GM21737 (cell line): ENCODE data around the gene RASSF1.

Source experiments
- ATAC-seq: cut with Tn5 transposase; IDR thresholded peaks from one replicate; pipeline ENCODE4 v1.9.1; 2021; ENCODE audit warnings: mild to moderate bottlenecking, moderate library complexity; ENCODE audit not compliant: unreplicated experiment

The RASSF1 gene, protein sequence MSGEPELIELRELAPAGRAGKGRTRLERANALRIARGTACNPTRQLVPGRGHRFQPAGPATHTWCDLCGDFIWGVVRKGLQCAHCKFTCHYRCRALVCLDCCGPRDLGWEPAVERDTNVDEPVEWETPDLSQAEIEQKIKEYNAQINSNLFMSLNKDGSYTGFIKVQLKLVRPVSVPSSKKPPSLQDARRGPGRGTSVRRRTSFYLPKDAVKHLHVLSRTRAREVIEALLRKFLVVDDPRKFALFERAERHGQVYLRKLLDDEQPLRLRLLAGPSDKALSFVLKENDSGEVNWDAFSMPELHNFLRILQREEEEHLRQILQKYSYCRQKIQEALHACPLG

GRCh38 chr3:50340448-50341329 is at the start of gene RASSF1:
RASSF1 (minus strand) TSS chr3:50340836; CDS start chr3:50340805, 31 bp downstream.
- no peak for ATAC-seq

DNA sequence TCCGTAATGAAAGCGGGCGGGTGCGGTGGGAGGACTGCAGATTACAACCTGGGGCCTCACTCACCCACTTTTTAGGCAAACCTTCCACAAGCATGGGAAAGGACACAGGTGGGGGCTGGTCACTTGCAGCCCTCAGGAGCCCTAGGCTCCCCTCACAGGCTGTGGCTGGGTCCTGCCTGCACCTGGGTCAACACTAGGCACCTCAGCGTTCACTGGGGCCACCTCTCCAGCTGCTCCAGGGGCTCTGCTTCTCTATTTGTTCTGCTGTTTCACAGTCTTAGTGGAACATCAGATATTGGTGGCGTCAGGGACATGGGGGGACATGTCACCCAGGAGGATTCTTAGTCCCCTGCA is 48.8 kb upstream of the RASSF1 start:
- ATAC-seq, result no peak

DNA sequence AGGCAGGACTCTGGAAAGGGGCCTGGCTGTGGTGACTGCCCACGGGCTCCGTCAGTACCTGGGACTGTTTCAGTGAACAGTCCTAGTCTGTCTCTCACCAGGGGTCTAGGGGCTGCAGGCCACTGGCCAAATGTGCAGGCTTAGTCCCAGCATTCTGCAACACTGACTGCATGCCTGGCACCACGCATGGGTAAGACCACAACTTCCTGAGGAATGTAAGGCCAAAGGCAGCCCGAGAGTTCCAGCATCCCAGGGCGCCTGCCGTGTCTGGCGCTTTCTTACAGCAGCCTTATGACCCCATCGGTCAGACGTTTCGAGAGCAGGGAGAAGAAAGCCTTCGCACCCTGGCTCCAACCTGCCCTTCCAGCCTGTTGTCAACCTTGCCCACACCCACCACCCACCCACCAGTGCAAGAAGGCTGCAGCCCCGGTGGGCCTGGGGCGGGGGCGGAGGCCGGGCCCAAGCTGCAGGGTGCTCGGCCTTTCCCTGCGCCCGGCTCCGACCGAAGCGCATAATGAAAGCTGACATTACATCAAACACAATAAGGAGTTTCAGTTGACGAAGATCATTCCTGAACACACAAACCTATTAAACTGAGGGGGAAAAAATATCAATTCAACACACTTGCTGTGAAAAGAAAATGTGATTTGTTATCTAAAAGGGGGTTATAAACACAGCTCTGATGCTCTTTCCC is 48.2 kb upstream of the RASSF1 start:
- no peak for ATAC-seq

DNA sequence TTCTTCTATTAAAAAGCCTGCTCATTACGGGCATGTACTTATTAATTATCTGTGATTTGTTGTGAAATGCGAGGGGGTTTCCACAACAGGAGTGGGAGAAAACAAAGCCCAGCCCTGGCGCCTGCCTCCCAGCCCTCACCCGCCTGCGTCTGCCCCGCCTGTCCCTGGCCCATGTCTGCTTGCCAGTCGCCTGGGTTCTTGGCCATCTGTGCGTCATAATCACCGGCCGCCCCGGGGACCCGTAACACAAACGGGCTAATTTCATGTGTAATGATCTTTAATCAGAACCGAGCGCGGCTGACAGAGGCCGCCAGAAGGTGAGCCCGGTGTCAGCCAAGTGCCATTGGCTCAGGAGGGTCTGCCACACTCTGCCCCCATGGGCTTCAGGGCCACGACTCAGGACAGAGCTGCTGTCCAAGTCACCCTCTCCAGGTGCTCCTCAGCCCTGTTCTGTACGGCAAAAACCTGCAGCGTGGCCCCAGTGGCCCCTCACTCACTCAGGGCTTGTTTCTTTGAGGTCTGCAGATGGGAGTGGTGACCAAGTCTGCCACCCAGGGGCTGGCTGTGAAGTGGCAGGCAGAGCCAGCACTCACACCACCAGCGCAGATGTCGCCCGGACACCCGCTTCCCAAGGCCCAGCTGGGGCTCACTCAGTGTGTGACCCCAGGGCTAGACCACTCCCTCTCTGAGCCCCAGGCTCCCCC is 47.5 kb upstream of the RASSF1 start:
- ATAC-seq, result no peak

GRCh38 chr3:50385754-50386153 is 45.1 kb upstream of the RASSF1 start:
- ATAC-seq, result no peak

GRCh38 chr3:50383750-50384149 is 43.1 kb upstream of the RASSF1 start:
- no peak for ATAC-seq

GRCh38 chr3:50382722-50383121 is 42.1 kb upstream of the RASSF1 start:
- ATAC-seq, result no peak

DNA sequence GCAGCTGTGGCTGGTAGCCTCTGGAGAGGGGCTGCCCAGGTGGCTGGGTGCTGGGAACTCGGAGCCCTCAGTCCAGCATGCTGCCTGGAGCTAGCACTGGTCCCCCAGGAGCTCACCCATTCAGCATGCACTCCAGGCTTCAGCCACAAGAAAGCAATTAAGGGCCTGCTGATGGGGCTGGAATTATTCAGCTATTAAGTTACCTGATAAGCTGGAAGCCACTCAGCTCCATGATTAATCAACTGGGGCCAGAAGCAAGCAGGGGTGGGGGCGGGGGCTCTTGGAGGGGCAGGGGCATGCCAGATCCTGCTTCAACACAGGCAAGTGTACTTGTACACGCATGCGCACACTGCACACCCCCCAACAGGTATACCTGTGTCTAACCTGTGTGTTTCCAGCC is 40.7 kb upstream of the RASSF1 start:
- ATAC-seq, result no peak

- ATAC-seq, result no peak
Observed at GRCh38 chr3:50380405-50381085, 39.9 kb upstream of the RASSF1 start.

DNA sequence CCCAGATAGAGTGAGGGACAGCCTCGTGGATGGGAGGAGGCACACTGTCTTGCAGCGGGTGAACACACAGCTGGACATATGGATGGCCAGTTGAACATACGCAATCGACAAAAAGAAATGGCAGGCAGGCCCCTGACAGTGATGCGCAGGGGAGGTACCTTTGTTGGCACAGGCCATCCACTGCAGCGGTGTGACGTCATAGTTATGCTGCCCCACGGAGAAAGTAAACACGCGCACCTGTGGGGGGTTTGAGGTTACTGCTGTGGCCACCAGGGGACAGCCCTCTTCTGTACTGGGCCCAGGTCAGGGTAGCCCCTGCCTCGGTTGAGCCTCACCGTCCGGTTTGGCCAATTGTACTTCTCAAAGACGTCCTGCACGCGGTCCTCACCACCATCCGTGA is 38.1 kb upstream of the RASSF1 start:
- ATAC-seq, result no peak

DNA sequence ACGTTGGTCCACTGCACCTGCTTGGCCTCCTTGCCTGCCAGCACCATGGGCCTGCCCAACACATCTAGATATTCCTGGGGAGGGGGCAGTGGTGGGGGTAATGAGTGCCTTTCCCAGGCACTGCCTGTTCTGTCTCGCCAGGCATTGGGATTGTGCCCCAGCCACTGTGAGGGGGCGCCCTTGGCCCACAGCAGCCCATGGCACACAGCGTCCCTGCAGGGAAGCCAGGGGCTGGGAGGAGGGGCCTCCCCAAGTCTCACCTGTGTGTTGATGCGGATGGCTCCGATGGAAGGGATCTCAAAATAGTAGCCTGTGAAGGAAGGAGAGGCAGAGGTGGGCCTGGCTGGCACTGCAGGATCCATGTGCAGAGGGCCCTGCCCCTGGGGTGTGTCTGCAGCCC is 37.4 kb upstream of the RASSF1 start:
- no peak for ATAC-seq

DNA sequence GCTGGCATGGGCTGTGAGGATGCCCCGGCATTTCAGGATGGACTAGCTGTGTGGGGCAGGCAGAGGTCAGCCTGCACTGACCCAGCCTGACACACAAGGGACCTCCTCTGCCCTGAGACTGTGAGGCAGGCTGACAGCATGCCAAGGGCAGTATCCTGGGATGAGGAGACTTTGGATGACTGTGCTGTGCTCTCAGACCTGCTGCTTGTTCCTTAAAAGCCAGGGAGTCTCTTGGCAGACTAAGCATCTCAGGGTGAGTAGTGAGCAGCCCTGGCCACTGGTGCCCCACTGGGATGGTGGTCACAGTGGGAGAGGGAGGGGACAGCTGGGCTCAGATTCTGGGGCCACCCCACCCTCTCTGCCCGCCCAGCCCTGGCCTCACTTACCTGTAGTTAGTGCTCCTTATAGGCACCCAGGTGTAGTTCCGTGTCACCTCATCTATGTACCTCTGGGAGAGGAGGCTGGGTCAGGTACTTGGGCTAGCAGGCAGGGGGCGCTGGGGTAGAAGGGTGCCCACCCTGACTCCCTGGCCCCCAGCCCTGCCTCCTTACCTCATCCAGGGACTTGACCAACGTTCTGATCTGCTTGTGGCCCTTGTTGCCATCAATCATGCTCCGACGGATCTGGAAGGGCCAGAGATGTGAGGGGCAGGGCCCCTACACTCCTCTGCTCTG is 34.8 kb upstream of the RASSF1 start:
- ATAC-seq, result no peak

DNA sequence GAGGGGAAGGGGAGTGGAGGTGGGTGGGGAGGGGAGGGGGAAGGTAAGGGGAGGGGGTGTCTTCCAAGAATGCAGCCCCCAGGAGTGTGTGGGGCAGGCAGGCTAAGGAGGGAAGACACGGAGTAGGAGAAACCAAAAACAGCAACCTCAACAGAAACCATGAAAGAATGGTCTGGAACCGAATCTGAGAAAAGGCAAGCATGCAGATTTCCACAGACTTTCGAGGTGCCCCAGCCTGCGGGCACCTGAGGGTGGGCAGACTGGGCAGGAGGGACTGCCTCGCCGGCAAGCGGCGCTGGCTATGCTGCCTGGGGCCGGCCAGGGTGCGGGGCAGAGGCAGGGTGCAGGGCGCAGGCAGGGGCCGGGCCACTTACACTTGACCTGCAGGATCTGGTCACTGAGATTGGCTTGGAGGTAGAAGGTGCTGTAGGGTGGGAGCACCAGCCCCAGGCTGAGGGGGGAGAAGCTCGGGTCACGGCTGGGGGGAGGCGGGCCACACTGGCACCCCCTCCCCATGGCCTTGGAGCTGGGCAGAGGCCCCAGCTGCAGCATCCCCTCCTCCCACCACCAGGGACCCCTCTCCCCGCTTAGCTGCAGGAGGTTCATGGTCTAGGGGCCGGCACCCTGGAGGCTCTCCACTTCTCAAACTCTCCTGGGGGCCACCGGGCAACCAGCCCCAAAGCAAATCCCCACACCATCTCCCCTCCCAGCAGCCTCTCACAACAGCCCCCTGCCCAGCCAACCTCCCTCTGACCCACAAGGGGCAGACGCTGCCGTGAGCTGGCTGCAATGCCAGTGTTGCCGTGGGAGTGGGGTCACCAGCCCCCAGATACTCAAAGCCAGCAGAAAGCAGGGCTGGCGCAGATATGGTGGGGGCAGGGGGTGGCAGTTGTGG is 34.0 kb upstream of the RASSF1 start:
- ATAC-seq, result no peak

GRCh38 chr3:50373146-50374051 is 32.8 kb upstream of the RASSF1 start:
- ATAC-seq, result no peak

- no peak for ATAC-seq
Observed at GRCh38 chr3:50372349-50372748, 31.7 kb upstream of the RASSF1 start.

DNA sequence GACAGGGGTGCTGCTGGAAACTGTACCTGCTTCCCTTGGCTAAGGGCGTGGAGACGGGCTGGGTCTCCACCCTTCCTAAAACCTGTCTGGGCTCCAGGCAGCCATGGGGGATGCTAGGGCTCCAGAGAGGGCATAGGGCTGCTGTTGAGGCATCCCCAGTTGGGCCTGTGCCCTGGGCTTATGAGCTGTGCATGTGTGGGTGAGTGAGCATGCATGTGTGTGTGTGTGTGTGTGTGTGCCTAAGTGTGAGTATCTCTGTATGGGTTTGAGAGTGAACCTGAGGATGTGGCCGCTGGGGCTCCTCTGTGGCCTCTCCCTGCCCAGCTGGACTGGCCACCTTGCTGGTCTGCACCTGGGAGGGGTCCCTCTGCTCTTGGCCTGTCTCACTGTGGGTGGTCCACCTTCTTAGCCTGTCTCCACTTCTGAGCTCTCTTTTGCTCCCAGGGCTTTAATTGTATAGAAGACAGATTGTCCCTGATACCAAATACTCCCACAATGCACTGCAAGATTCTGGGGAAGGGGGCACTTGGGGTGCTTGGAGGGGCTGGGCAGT is 30.6 kb upstream of the RASSF1 start:
- no peak for ATAC-seq

DNA sequence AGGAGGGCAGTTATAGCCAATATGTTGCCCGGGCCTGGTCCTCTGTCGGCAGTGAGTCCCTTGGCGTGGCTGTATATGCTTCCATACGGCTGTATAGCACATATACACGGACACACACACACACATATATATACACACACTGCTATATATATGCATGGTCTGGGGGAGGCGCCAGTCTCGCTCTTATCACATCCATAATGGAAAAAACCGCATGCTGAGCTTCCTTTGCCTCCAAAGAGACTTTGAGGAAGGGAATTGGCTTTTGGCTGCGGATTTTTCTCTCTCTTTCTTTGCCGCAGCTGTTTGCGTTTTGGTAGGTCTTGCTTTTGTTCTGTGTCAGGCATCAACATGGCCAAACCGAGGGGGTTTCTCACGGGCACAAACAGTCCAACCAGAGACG is 30.0 kb upstream of the RASSF1 start:
- ATAC-seq, result no peak
